ENCODE measurements around the gene DIAPH3.

- TF ChIP-seq, protein P1, sequence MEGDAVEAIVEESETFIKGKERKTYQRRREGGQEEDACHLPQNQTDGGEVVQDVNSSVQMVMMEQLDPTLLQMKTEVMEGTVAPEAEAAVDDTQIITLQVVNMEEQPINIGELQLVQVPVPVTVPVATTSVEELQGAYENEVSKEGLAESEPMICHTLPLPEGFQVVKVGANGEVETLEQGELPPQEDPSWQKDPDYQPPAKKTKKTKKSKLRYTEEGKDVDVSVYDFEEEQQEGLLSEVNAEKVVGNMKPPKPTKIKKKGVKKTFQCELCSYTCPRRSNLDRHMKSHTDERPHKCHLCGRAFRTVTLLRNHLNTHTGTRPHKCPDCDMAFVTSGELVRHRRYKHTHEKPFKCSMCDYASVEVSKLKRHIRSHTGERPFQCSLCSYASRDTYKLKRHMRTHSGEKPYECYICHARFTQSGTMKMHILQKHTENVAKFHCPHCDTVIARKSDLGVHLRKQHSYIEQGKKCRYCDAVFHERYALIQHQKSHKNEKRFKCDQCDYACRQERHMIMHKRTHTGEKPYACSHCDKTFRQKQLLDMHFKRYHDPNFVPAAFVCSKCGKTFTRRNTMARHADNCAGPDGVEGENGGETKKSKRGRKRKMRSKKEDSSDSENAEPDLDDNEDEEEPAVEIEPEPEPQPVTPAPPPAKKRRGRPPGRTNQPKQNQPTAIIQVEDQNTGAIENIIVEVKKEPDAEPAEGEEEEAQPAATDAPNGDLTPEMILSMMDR (IDR thresholded peaks at IDR 0.05; ENCODE audit: low read depth, low read length, poor library complexity, severe bottlenecking): no peak
- TF ChIP-seq EZH2phosphoT487 (IDR thresholded peaks at IDR 0.05; ENCODE audit: borderline replicate concordance, low read length): no peak
These were observed 232.1 kb downstream of the DIAPH3 start for GRCh38 chr13:59931621-59932020.

Data from DOHH2 (cell line).